HL-60/S4 (cell line): ENCODE results near the gene FGFR3.

Experiments
- in situ Hi-C: fragments of 300-500 bp; cut with MboI; formaldehyde crosslinking; loops from 2 replicates; pipeline ENCODE4 v1.14.3; 2022; ENCODE audit warnings: low sequenced_read_pairs

The FGFR3 gene

DNA sequence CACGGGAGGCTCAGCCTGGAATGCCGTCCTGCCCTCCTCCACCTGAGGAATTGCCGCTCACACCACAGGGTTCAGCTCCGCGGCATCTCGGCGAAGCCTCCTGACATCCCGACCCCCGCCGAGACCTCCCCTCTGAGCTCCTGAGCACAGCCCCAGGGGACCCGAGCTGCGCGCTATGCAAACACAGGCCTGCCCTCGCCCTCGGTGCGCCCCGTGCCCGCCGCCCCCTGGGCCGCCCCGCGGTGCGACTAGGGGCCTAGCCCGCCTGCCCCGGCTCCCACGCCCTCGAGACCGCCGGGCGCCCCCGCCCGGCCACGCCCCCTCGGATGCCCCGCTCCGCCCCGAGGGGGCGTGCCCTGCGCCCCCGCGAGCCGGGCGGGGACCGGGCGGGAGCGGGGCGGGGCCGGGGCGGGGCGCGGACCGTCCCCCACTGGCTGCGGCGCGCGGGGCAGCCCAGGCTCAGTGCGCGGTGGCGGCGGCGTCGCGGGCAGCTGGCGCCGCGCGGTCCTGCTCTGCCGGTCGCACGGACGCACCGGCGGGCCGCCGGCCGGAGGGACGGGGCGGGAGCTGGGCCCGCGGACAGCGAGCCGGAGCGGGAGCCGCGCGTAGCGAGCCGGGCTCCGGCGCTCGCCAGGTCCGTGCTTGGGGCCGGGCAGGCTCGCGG is at the start of gene FGFR3:
TSS of gene FGFR3 (plus strand) at position 462 of the 664 bp plus-strand sequence. CDS start 642 bp downstream, outside the sequence.
- in situ Hi-C loops = no loop called here

GRCh38 chr4:1743551-1743950 is 49.5 kb upstream of the FGFR3 start:
- in situ Hi-C loops = loop anchor here (10.0 to 25.0 kb wide), 2 partner anchors 71 to 444 kb away; no protein-coding TSS in a partner anchor

- in situ Hi-C loops = loop anchor here (10.0 to 25.0 kb wide), 2 partner anchors 71 to 443 kb away; no protein-coding TSS in a partner anchor
Observed at GRCh38 chr4:1743975-1744374, 49.1 kb upstream of the FGFR3 start.

DNA sequence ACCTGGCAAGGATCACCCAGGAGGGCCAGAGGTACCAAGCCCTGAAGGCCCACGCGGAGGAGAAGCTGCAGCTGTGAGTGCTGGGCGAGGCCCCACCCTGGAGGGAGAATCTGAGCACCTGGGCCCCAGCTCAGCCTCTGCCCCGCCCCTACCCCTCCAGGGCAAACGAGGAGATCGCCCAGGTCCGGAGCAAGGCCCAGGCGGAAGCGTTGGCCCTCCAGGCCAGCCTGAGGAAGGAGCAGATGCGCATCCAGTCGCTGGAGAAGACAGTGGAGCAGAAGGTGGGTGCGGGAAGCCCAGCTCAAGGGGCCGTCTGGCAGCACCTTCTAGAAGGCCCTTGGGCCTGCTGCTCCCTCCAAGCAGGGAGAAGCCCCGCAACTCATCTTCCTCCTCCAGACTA is 48.5 kb upstream of the FGFR3 start:
- in situ Hi-C loops = loop anchor here (10.0 to 25.0 kb wide), 2 partner anchors 70 to 443 kb away; no protein-coding TSS in a partner anchor

GRCh38 chr4:1745165-1745564 is 47.9 kb upstream of the FGFR3 start:
- in situ Hi-C loops = loop anchor here (10.0 to 25.0 kb wide), 2 partner anchors 70 to 442 kb away; no protein-coding TSS in a partner anchor

- in situ Hi-C loops = loop anchor here (10.0 to 25.0 kb wide), 2 partner anchors 69 to 442 kb away; no protein-coding TSS in a partner anchor
Observed at GRCh38 chr4:1745697-1746096, 47.4 kb upstream of the FGFR3 start.

GRCh38 chr4:1746265-1746691 is 46.8 kb upstream of the FGFR3 start:
- in situ Hi-C loops = loop anchor here (10.0 to 25.0 kb wide), 2 partner anchors 69 to 441 kb away; no protein-coding TSS in a partner anchor

DNA sequence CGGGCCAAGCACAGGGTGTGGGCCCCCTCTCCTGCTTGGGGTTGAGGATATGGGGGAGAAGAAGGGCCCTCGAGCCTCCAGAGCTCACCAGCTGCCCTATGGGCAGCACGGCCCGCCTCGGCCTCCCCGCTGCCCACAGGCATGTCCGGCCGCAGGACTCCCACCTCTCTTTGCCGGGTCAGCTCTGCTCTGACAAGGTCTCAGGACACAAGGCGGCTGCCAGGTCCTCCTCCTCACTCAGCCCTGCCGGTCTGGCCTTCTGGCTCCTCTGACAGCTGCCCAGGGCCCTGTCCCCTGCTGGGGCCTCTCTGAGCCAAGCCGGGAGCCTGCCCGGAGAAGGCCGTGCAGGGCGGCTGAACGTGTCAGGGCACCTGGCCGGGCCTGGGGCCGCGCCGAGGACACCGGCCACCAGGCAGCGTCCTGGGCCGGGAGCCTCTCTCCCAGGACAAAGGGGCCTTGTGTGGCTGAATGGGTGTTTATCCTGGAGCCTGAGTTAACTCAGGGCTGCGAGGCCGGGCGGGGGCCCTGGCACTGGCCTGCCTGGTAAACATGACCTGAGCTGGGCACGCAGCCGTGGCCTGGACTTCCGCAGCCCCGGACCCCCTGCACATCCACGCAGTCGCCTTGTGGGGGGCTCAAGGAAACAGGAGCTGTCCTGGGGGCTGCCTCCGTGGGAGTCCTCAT is 46.0 kb upstream of the FGFR3 start:
- in situ Hi-C loops = loop anchor here (10.0 to 25.0 kb wide), 2 partner anchors 68 to 440 kb away; no protein-coding TSS in a partner anchor

DNA sequence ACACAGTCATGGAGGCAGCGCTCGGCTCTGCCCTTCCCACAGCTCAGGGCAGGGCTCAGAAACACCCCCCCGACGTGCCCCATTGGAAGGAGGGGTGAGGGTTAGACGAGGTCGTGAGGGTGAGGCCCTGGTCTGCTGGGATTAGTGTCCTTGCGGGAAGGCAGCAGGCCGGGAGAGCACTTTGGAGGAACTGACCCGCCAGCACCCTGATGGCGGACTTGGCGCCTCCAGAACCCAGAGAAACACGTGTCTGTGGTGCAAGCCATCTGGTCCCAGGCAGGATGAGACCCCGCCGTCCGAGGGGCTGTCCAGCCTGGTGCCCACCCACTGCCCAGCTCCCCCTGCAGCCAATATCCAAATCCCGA is 45.5 kb upstream of the FGFR3 start:
- in situ Hi-C loops = loop anchor here (10.0 to 25.0 kb wide), 2 partner anchors 67 to 440 kb away; no protein-coding TSS in a partner anchor

GRCh38 chr4:1748465-1748995 is 44.6 kb upstream of the FGFR3 start:
- in situ Hi-C loops = loop anchor here (10.0 to 25.0 kb wide), 2 partner anchors 66 to 439 kb away; no protein-coding TSS in a partner anchor

DNA sequence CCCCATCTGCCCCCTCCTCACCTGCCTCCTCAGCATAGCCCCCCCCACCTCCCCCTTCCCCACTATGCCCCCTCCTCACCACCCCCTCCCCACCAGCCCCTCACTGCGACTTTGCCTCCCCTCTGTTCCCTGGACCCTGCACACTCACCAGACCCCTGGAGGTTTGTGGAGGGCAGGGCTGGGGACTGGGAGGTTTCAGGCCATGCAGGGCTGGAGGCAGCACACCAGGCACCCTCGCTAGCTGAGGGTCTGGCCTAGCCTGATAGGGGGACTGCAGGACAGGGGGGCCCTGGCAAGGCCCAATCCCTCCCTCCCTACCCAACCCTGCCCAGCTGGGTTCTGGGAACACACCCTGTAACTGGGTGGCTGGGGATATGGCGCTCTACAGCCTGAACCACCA is 43.7 kb upstream of the FGFR3 start:
- in situ Hi-C loops = loop anchor here (10.0 to 25.0 kb wide), 2 partner anchors 65 to 438 kb away; no protein-coding TSS in a partner anchor

- in situ Hi-C loops = loop anchor here (10.0 to 25.0 kb wide), 2 partner anchors 65 to 437 kb away; no protein-coding TSS in a partner anchor
Observed at GRCh38 chr4:1749826-1750225, 43.3 kb upstream of the FGFR3 start.

DNA sequence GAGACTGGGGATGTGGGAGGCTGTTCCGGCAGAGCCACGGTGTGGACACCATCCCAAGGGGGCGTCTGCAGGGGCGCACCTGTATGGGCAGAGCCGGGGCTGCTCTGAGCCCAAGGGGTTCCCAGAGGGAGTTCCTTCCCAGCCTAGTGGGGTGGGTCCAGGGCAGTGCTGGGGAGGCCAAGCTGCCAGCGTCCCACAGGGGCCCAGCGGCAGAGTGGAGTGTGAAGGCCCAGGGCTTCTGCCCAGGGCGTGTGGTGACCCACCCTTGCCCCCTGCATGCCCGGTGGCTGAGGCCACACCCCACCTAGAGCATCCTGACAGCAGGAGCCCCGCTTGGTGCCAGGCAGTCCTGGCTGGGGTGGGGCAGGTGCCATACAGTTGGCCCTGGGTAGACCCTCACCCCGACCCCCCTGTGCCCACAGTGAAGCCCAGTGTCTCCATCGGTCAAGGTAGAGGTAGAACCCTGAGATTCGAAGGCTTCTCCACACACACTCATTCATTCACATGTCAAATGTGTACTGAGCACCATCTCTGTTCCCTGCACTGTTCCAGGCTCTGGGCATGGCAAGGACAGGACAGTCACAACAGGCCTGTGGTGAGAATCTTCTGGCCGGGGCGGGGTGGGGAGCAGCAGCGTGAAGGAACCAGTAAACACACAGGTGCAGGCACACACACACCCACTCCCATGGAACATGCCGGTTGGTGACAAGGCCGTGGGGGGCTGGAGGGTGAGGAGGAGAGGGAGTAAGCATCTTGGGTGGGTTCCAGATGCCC is 42.5 kb upstream of the FGFR3 start:
- in situ Hi-C loops = no loop called here

DNA sequence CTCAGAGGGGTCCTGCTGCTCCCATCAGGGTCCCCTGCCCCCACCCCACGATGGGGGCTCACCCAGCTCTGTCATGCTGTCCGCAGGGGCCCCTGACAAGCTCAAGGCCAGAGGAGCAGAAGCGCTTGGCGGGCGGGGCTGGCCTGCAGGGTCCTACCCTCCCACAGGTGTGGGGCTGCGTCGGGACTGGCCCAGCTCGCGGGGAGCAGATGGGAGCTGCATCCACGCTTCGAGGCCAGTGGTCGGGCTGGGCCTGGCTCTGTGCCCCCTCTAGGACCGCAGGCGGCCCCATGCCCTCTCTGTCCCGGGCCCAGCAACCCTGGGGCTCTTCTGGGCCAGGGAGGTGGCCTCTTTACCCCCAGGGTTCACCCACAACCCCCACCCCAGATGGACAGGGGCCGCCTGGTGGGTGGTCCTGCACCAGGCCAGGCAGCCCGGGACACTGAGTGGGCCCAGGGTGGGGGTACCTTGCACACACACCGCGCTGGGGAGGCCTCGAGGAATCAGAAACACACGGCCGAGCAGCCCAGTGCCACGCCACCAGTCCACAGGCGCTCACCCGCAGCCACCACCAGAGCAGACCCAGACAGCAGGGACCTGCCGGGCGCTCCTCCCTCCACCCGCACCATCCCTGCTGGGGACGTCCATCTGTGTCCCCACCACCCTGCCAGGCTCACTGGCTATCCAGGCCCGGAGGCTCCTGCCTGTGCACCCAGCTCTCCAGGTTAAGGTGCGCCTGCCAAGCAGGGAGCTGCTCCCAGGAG is 41.8 kb upstream of the FGFR3 start:
- in situ Hi-C loops = no loop called here

GRCh38 chr4:1751919-1752283 is 41.2 kb upstream of the FGFR3 start:
- in situ Hi-C loops = no loop called here

DNA sequence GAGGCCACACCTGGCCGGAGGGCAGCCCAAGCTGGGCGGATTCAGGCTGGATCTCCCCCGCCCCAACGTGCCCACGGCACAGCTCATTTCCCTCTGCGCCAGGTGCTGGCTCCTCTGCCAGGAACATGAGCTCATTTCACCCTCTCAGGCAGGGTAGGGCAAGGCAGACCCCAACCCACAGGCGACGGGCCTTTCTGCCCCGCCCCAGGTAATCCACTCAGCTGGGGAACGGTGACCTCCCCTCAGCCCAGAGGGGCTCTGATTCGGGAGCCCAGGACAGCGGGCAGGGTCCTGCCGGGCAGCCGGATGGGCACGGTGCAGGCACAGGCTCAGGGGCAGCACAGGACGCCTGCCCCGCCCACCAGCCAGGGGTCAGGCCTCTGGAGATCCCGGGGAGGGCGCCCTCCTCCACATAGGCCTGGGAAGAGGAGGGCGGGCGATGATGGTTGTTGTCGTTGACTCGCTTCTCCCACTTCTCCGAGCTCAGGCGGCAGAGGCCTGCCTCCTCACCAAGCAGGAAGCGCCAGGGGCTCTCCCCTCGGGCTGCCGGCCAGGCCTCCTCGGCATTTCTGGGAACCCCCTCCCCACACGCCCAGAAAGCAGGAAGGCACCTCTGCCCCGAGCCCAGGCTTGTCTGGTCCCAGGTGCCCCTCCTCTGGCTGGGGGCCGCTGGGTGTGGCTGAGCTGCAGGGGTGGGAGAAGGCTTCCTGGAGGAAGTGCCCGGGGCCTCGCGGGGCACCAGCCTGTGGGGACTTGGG is 40.6 kb upstream of the FGFR3 start:
- in situ Hi-C loops = no loop called here

DNA sequence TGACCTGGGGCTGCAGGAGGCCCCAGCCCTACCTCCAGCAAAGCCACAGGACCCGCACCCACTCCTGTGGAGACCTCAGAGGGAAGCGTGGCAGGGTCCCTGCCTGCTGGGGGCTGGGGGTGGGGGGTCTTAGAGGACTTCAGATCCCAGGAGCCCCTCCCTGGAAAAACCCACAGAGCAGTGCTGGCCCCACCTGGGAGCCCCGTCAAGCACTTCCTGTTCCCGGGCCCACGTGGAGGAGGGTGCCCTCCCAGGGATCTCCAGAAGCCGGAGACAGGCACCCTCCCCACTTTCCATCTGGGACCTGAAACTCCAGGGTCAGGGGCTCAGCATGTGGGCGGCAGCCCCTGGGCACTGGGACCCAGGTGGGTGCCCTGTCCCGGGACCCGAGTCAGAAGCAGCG is 39.8 kb upstream of the FGFR3 start:
- in situ Hi-C loops = no loop called here

DNA sequence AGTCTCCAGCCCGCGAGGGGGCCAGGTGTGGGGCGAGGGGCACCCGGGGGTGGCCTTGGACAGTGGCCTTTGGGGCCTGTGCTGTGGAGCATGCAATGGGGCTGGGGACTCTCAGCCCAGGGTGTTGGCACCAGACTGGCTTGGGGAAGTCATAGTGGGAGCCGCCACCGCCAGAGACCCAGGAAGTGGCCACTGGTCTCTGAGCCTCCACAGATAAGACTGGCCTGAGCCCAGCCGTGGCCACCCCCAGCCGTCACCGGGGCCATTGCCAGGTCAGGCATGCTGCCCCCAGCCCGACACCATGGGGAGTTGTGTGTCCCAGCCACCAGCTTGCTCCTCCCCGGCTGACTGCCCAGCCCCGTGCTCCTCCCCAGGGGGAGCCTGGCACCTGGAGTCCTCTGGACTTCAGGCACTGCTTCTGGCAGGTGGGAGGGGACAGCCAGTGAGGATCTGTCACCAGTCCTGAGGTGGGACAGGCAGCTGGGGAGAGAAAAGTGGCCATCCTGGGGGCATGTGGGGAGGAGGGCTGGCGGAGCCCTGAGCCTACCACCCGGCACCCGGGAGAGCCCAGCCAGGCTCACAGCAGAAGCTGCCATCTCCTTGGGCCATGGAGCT is 39.3 kb upstream of the FGFR3 start:
- in situ Hi-C loops = no loop called here

DNA sequence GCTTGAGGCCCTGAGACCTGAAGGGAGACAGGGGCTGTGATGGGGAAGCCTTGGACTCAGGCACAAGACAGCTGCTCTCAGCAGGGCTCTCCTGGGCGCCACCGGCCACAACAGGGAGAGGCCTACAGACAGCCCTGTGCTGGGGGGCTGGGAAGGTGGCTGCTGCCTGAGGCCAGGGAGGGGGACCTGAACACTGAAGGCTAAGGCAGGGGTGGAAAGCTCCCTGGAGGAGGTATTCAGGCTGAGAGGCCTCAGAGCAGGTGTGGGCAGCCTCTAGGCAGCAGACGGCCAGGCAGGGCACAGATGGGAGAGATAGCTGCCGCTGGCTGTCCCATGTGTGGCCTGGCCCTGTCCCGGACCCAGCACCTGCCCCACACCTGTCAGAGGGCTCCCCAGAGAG is 38.8 kb upstream of the FGFR3 start:
- in situ Hi-C loops = no loop called here
